ENCODE measurements around the gene BAX.

The BAX gene

GRCh38 chr19:48934837-48935236, 19.8 kb upstream of the BAX start:
- TF ChIP-seq CTCF (conservative IDR thresholded peaks at IDR 0.05; ENCODE audit: low read depth, low read length) = no peak
- DNase-seq (ENCODE audit: low read depth) = no peak
- no peak overlapping the region for H3K4me3 ChIP-seq (ENCODE audit: low read length)

DNA sequence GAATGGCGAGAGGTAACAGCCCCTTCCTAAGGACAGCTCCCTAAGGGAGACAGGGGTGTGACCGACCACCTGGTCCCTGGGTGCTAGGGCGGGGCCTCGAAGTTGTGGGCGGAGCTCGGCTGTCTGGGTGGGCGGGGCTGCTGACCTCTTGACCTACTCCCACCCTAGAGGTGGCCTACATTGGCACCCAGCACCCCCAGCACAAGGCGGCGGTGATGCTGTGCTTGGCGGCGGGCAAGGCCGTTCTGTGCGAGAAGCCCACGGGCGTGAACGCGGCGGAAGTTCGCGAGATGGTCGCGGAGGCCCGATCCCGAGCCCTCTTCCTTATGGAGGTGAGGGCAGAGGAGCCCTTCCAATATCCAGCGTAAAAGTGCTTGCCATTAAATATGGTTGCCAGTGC, 18.8 kb upstream of the BAX start:
- no peak for TF ChIP-seq CTCF (conservative IDR thresholded peaks at IDR 0.05; ENCODE audit: low read depth, low read length)
- no peak for DNase-seq (ENCODE audit: low read depth)
- H3K4me3 ChIP-seq (ENCODE audit: low read length) = no peak overlapping the region

DNA sequence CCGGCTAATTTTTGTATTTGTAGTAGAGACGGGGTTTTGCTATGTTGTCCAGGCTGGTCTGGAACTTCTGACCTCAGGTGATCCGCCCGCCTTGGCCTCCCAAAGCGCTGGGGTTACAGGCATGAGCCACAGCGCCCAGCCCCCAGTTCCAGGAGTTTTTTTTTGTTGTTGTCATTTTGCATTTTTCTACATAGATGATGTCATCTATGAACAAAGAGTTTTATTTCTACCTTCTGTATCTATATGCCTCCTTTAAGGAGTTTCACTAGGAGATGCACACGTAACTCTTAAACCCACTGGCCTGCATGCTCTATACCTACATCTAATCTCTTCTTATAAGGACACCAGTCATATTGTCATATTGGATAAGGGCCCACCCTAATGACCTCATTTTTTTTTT, 16.4 kb upstream of the BAX start:
- no peak for TF ChIP-seq CTCF (conservative IDR thresholded peaks at IDR 0.05; ENCODE audit: low read depth, low read length)
- DNase-seq (ENCODE audit: low read depth) = no peak
- H3K4me3 ChIP-seq (ENCODE audit: low read length) = no peak overlapping the region

GRCh38 chr19:48940902-48941301, 13.8 kb upstream of the BAX start:
- TF ChIP-seq CTCF (conservative IDR thresholded peaks at IDR 0.05; ENCODE audit: low read depth, low read length) = no peak
- no peak overlapping the region for H3K4me3 ChIP-seq (ENCODE audit: low read length)
- DNase-seq (ENCODE audit: low read depth) = no peak

DNA sequence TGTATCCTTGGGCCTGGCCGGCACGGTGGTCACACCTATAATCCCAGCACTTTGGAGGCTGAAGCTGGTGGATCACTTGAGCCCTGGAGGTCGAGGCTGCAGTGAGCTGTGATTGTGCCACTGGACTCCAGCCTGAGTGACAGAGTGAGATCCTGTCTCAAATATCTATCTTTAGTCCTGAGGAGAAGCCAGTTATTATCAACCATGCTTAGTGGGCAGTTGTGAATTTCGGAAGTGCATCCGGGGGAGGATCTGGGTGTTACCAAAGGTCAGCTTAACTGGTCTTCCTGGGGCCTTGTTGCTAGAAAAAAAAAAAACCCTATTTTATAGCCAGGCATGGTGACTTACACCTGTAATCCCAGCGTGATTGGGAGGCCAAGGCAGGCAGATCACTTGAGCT, 11.6 kb upstream of the BAX start:
- DNase-seq (ENCODE audit: low read depth) = no peak
- TF ChIP-seq CTCF (conservative IDR thresholded peaks at IDR 0.05; ENCODE audit: low read depth, low read length) = no peak

GRCh38 chr19:48945415-48945814, 9.3 kb upstream of the BAX start:
- DNase-seq (ENCODE audit: low read depth) = no peak
- TF ChIP-seq CTCF (conservative IDR thresholded peaks at IDR 0.05; ENCODE audit: low read depth, low read length) = no peak
- no peak overlapping the region for H3K4me3 ChIP-seq (ENCODE audit: low read length)

More for the DNA sequence above, 11.6 kb upstream of the BAX start:
- H3K4me3 ChIP-seq (ENCODE audit: low read length) = no peak overlapping the region

DNA sequence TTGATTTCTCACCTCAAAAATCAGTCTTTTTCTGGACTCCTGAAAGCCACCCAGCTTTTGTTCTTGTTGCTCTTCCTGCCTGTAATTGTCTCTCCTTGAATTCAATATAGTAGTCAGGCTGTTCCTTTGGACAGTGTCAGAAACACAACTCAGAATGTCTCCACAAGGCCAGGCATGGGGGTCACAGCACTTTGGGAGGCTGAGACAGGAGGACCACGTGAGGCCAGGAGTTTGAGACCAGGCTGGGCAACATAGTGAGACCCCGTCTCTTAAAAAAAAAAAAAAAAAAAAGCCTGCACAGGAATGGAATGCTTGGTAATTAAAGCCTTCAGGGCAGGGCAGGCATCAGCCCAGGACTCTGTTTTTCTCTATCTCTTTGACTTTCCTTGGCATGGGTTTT, 8.9 kb upstream of the BAX start:
- no peak for TF ChIP-seq CTCF (conservative IDR thresholded peaks at IDR 0.05; ENCODE audit: low read depth, low read length)
- DNase-seq (ENCODE audit: low read depth) = no peak
- H3K4me3 ChIP-seq (ENCODE audit: low read length) = no peak overlapping the region

Data from retinal pigment epithelial cell (primary cell).